ENCODE results near the gene H6PD.
A peak's percentile ranks its signal among the peaks of the same experiment; 100 is the strongest.

H6PD gene

GRCh38 chr1:9233942-9234222, 692 bp upstream of the H6PD start:
- Histone ChIP-seq H3K27ac (ENCODE audit: low read length) (no peak overlapping the region), H3K27me3 (ENCODE audit: control insufficient read depth, insufficient read depth, low read length) (no peaks in the 10 kb centered on the region), H3K9me3 (ENCODE audit: control insufficient read depth, low read depth, low read length) (no peaks in the 10 kb centered on the region), H3K9ac (ENCODE audit: low read length) (no peak overlapping the region), H3K4me1 (ENCODE audit: control insufficient read depth, low read depth, low read length) (peaks cover 6% of the 10 kb centered on the region), H3K4me3 (ENCODE audit: low read length) (peak overlapping the region; percentile 67), H3K36me3 (ENCODE audit: control insufficient read depth, low read depth, low read length) (no peaks in the 10 kb centered on the region)

- no peaks in the 10 kb centered on the region for H3K9me3 ChIP-seq (ENCODE audit: control insufficient read depth, low read depth, low read length)
- H3K27me3 ChIP-seq (ENCODE audit: control insufficient read depth, insufficient read depth, low read length) = no peaks in the 10 kb centered on the region
- H3K9ac ChIP-seq (ENCODE audit: low read length) = peak overlapping the region; percentile 75
- no peak overlapping the region for H3K27ac ChIP-seq (ENCODE audit: low read length)
- peaks cover 9% of the 10 kb centered on the region for H3K4me1 ChIP-seq (ENCODE audit: control insufficient read depth, low read depth, low read length)
- no peaks in the 10 kb centered on the region for H3K36me3 ChIP-seq (ENCODE audit: control insufficient read depth, low read depth, low read length)
- H3K4me3 ChIP-seq (ENCODE audit: low read length) = peak overlapping the region; percentile 78
Observed at GRCh38 chr1:9235096-9235459, 504 bp downstream of the H6PD start.

- H3K9me3 ChIP-seq (ENCODE audit: control insufficient read depth, low read depth, low read length) = no peaks in the 10 kb centered on the region
- no peak overlapping the region for H3K27ac ChIP-seq (ENCODE audit: low read length)
- peak overlapping the region; percentile 78 for H3K4me3 ChIP-seq (ENCODE audit: low read length)
- H3K4me1 ChIP-seq (ENCODE audit: control insufficient read depth, low read depth, low read length) = peaks cover 14% of the 10 kb centered on the region
- peak overlapping the region; percentile 75 for H3K9ac ChIP-seq (ENCODE audit: low read length)
- no peaks in the 10 kb centered on the region for H3K27me3 ChIP-seq (ENCODE audit: control insufficient read depth, insufficient read depth, low read length)
- no peaks in the 10 kb centered on the region for H3K36me3 ChIP-seq (ENCODE audit: control insufficient read depth, low read depth, low read length)
Observed at GRCh38 chr1:9235560-9235959, 986 bp downstream of the H6PD start.

GRCh38 chr1:9238134-9238533, 3.6 kb downstream of the H6PD start:
- Histone ChIP-seq H3K9ac (ENCODE audit: low read length) (no peak overlapping the region), H3K27ac (ENCODE audit: low read length) (no peak overlapping the region), H3K9me3 (ENCODE audit: control insufficient read depth, low read depth, low read length) (no peaks in the 10 kb centered on the region), H3K36me3 (ENCODE audit: control insufficient read depth, low read depth, low read length) (no peaks in the 10 kb centered on the region), H3K27me3 (ENCODE audit: control insufficient read depth, insufficient read depth, low read length) (no peaks in the 10 kb centered on the region), H3K4me3 (ENCODE audit: low read length) (no peak overlapping the region), H3K4me1 (ENCODE audit: control insufficient read depth, low read depth, low read length) (peaks cover 13% of the 10 kb centered on the region)

- Histone ChIP-seq H3K4me1 (ENCODE audit: control insufficient read depth, low read depth, low read length) (peaks cover 13% of the 10 kb centered on the region), H3K27me3 (ENCODE audit: control insufficient read depth, insufficient read depth, low read length) (no peaks in the 10 kb centered on the region), H3K4me3 (ENCODE audit: low read length) (no peak overlapping the region), H3K9ac (ENCODE audit: low read length) (no peak overlapping the region), H3K36me3 (ENCODE audit: control insufficient read depth, low read depth, low read length) (no peaks in the 10 kb centered on the region), H3K9me3 (ENCODE audit: control insufficient read depth, low read depth, low read length) (no peaks in the 10 kb centered on the region), H3K27ac (ENCODE audit: low read length) (no peak overlapping the region)
Observed at GRCh38 chr1:9238550-9238949, 4.0 kb downstream of the H6PD start.

- Histone ChIP-seq H3K27ac (ENCODE audit: low read length) (no peak overlapping the region), H3K9me3 (ENCODE audit: control insufficient read depth, low read depth, low read length) (no peaks in the 10 kb centered on the region), H3K4me3 (ENCODE audit: low read length) (no peak overlapping the region), H3K4me1 (ENCODE audit: control insufficient read depth, low read depth, low read length) (peaks cover 13% of the 10 kb centered on the region), H3K27me3 (ENCODE audit: control insufficient read depth, insufficient read depth, low read length) (no peaks in the 10 kb centered on the region), H3K9ac (ENCODE audit: low read length) (no peak overlapping the region), H3K36me3 (ENCODE audit: control insufficient read depth, low read depth, low read length) (no peaks in the 10 kb centered on the region)
Observed at GRCh38 chr1:9239622-9240401, 5.2 kb downstream of the H6PD start.

GRCh38 chr1:9240914-9241820, 6.6 kb downstream of the H6PD start:
- Histone ChIP-seq H3K4me3 (ENCODE audit: low read length) (no peak overlapping the region), H3K4me1 (ENCODE audit: control insufficient read depth, low read depth, low read length) (peaks cover 13% of the 10 kb centered on the region), H3K27me3 (ENCODE audit: control insufficient read depth, insufficient read depth, low read length) (no peaks in the 10 kb centered on the region), H3K9me3 (ENCODE audit: control insufficient read depth, low read depth, low read length) (no peaks in the 10 kb centered on the region), H3K9ac (ENCODE audit: low read length) (no peak overlapping the region), H3K27ac (ENCODE audit: low read length) (no peak overlapping the region), H3K36me3 (ENCODE audit: control insufficient read depth, low read depth, low read length) (no peaks in the 10 kb centered on the region)

GRCh38 chr1:9241891-9242290, 7.3 kb downstream of the H6PD start:
- H3K4me1 ChIP-seq (ENCODE audit: control insufficient read depth, low read depth, low read length) = peaks cover 13% of the 10 kb centered on the region
- no peaks in the 10 kb centered on the region for H3K36me3 ChIP-seq (ENCODE audit: control insufficient read depth, low read depth, low read length)
- H3K27me3 ChIP-seq (ENCODE audit: control insufficient read depth, insufficient read depth, low read length) = no peaks in the 10 kb centered on the region
- no peak overlapping the region for H3K27ac ChIP-seq (ENCODE audit: low read length)
- no peak overlapping the region for H3K4me3 ChIP-seq (ENCODE audit: low read length)
- no peak overlapping the region for H3K9ac ChIP-seq (ENCODE audit: low read length)
- no peaks in the 10 kb centered on the region for H3K9me3 ChIP-seq (ENCODE audit: control insufficient read depth, low read depth, low read length)

- Histone ChIP-seq H3K4me1 (ENCODE audit: control insufficient read depth, low read depth, low read length) (peaks cover 13% of the 10 kb centered on the region), H3K9ac (ENCODE audit: low read length) (no peak overlapping the region), H3K36me3 (ENCODE audit: control insufficient read depth, low read depth, low read length) (no peaks in the 10 kb centered on the region), H3K4me3 (ENCODE audit: low read length) (no peak overlapping the region), H3K9me3 (ENCODE audit: control insufficient read depth, low read depth, low read length) (no peaks in the 10 kb centered on the region), H3K27ac (ENCODE audit: low read length) (no peak overlapping the region), H3K27me3 (ENCODE audit: control insufficient read depth, insufficient read depth, low read length) (no peaks in the 10 kb centered on the region)
Observed at GRCh38 chr1:9242338-9242969, 7.9 kb downstream of the H6PD start.

- no peak overlapping the region for H3K4me3 ChIP-seq (ENCODE audit: low read length)
- H3K9ac ChIP-seq (ENCODE audit: low read length) = no peak overlapping the region
- no peak overlapping the region for H3K27ac ChIP-seq (ENCODE audit: low read length)
Observed at GRCh38 chr1:9243066-9243739, 8.6 kb downstream of the H6PD start.

GRCh38 chr1:9244501-9245229, 10.1 kb downstream of the H6PD start:
- Histone ChIP-seq H3K4me1 (ENCODE audit: control insufficient read depth, low read depth, low read length) (peaks cover 18% of the 10 kb centered on the region), H3K36me3 (ENCODE audit: control insufficient read depth, low read depth, low read length) (no peaks in the 10 kb centered on the region), H3K4me3 (ENCODE audit: low read length) (no peak overlapping the region), H3K27me3 (ENCODE audit: control insufficient read depth, insufficient read depth, low read length) (no peaks in the 10 kb centered on the region), H3K27ac (ENCODE audit: low read length) (no peak overlapping the region), H3K9me3 (ENCODE audit: control insufficient read depth, low read depth, low read length) (no peaks in the 10 kb centered on the region), H3K9ac (ENCODE audit: low read length) (no peak overlapping the region)

More at GRCh38 chr1:9243066-9243739, 8.6 kb downstream of the H6PD start:
- H3K27me3 ChIP-seq (ENCODE audit: control insufficient read depth, insufficient read depth, low read length) = no peaks in the 10 kb centered on the region
- H3K9me3 ChIP-seq (ENCODE audit: control insufficient read depth, low read depth, low read length) = no peaks in the 10 kb centered on the region
- no peaks in the 10 kb centered on the region for H3K36me3 ChIP-seq (ENCODE audit: control insufficient read depth, low read depth, low read length)
- peaks cover 13% of the 10 kb centered on the region for H3K4me1 ChIP-seq (ENCODE audit: control insufficient read depth, low read depth, low read length)

All from iPS-18a (cell line).